HUES64 (cell line): ENCODE results near the gene DNAJA1. TPM values are rescaled to one million over a fixed set of nuclear protein-coding genes. Genes with fewer than 3 reads are reported as not detected.
"Not testable (repeated sequence)": the region's sequence is repeated elsewhere in the genome, so short reads cannot be mapped to it uniquely, and the experiment has no call there.

Experiments
- H3K27ac ChIP-seq: 2 replicates; pipeline ENCODE4 v1.7.0; 2013; ENCODE audit warnings: low read depth, low read length, inconsistent platforms
- H3K27me3 ChIP-seq: 2 replicates; pipeline ENCODE4 v1.6.1; 2013; ENCODE audit warnings: mild to moderate bottlenecking, low read length; ENCODE audit not compliant: insufficient read depth
- H3K36me3 ChIP-seq: 2 replicates; pipeline ENCODE4 v1.6.1; 2013; ENCODE audit warnings: mild to moderate bottlenecking, low read length; ENCODE audit not compliant: insufficient read depth
- H3K4me1 ChIP-seq: 2 replicates; pipeline ENCODE4 v1.6.1; 2013; ENCODE audit warnings: mild to moderate bottlenecking, low read length, moderate library complexity; ENCODE audit not compliant: insufficient read depth
- H3K4me3 ChIP-seq: 2 replicates; pipeline ENCODE4 v1.5.1; 2013; ENCODE audit warnings: mild to moderate bottlenecking, low read length, moderate library complexity
- H3K9ac ChIP-seq: 2 replicates; pipeline ENCODE4 v1.6.1; 2013; ENCODE audit warnings: mild to moderate bottlenecking, low read depth, low read length
- H3K9me3 ChIP-seq: 2 replicates; pipeline ENCODE4 v1.6.1; 2013; ENCODE audit warnings: low read depth, low read length; ENCODE audit not compliant: insufficient read depth
- WGBS: fragments of 150-250, 120-280 bp; methylation state at CpG from one replicate; pipeline ENCODE4 v1.1.7; 2013; ENCODE audit warnings: missing lambda C conversion rate; 5-methylcytosine and 5-hydroxymethylcytosine counted together
- polyA plus RNA-seq, 2 experiments: library from polyadenylated mRNA; stranded (reverse); fragments of 50-300 nt; gene quantifications; one replicate each; pipeline ENCODE4 v1.2.3, GENCODE V29; 2013

DNAJA1 gene
- polyA plus RNA-seq (2013, experiment 1 of 2) = 163 TPM
- 138 TPM for polyA plus RNA-seq (2013, experiment 2 of 2)

GRCh38 chr9:33024966-33025571 lies at the start of gene DNAJA1:
TSS of gene DNAJA1 (plus strand) at chr9:33025273. CDS start at chr9:33026485, 1,212 bp downstream.
- Histone ChIP-seq H3K27ac (peak within 1 kb of the TSS; percentile 97), H3K27me3 (no peaks in the 10 kb centered on the region), H3K4me3 (peak within 1 kb of the TSS; percentile 100), H3K9me3 (no peaks in the 10 kb centered on the region), H3K9ac (peak within 1 kb of the TSS; percentile 97), H3K36me3 (peaks cover 46% of the 10 kb centered on the region), H3K4me1 (peaks cover 14% of the 10 kb centered on the region; the same call in 1 of the 2 replicates)
- under 1% methylated on average over 61 of the region's 61 CpGs for WGBS

- Histone ChIP-seq H3K4me3 (no peak overlapping the region), H3K36me3 (peaks cover 70% of the 10 kb centered on the region), H3K4me1 (no peaks in the 10 kb centered on the region), H3K9me3 (no peaks in the 10 kb centered on the region), H3K27me3 (no peaks in the 10 kb centered on the region), H3K9ac (no peak overlapping the region), H3K27ac (no peak overlapping the region)
- 97% methylated on average over 2 of the region's 2 CpGs for WGBS
Measured at GRCh38 chr9:32978051-32978450, 47.0 kb upstream of the DNAJA1 start.

GRCh38 chr9:32986971-32987370 lies 38.1 kb upstream of the DNAJA1 start:
- no peaks in the 10 kb centered on the region for H3K27me3 ChIP-seq
- no peak overlapping the region for H3K4me3 ChIP-seq
- no peak overlapping the region for H3K27ac ChIP-seq
- H3K36me3 ChIP-seq = peaks cover 75% of the 10 kb centered on the region
- H3K4me1 ChIP-seq = no peaks in the 10 kb centered on the region
- no peak overlapping the region for H3K9ac ChIP-seq
- no peaks in the 10 kb centered on the region for H3K9me3 ChIP-seq
- 90% methylated on average over 4 of the region's 4 CpGs for WGBS

- Histone ChIP-seq H3K27me3 (no peaks in the 10 kb centered on the region), H3K9me3 (no peaks in the 10 kb centered on the region), H3K27ac (no peak overlapping the region), H3K9ac (no peak overlapping the region), H3K36me3 (peaks cover 53% of the 10 kb centered on the region), H3K4me3 (no peak overlapping the region), H3K4me1 (no peaks in the 10 kb centered on the region)
- WGBS = 95% methylated on average over 8 of the region's 8 CpGs
Measured at GRCh38 chr9:32989660-32990059, 35.4 kb upstream of the DNAJA1 start.

- no peak overlapping the region for H3K27ac ChIP-seq
- H3K9ac ChIP-seq = no peak overlapping the region
- no peaks in the 10 kb centered on the region for H3K4me1 ChIP-seq
- no peaks in the 10 kb centered on the region for H3K27me3 ChIP-seq
- peaks cover 53% of the 10 kb centered on the region for H3K36me3 ChIP-seq
- H3K4me3 ChIP-seq = no peak overlapping the region
- H3K9me3 ChIP-seq = no peaks in the 10 kb centered on the region
- WGBS = 93% methylated on average over 6 of the region's 6 CpGs
Measured at GRCh38 chr9:32991897-32992594, 33.0 kb upstream of the DNAJA1 start.

GRCh38 chr9:32992595-32993238 lies 32.4 kb upstream of the DNAJA1 start:
- H3K9ac ChIP-seq = no peak overlapping the region
- H3K4me1 ChIP-seq = no peaks in the 10 kb centered on the region
- H3K4me3 ChIP-seq = no peak overlapping the region
- H3K36me3 ChIP-seq = peaks cover 53% of the 10 kb centered on the region
- WGBS = 94% methylated on average over 3 of the region's 3 CpGs
- H3K27me3 ChIP-seq = no peaks in the 10 kb centered on the region
- H3K27ac ChIP-seq = no peak overlapping the region
- no peaks in the 10 kb centered on the region for H3K9me3 ChIP-seq

- peak overlapping the region; percentile 88 for H3K9ac ChIP-seq
- peak overlapping the region; percentile 80 for H3K4me3 ChIP-seq
- H3K4me1 ChIP-seq, H3K27me3 ChIP-seq, H3K9me3 ChIP-seq, H3K27ac ChIP-seq: not testable (repeated sequence)
- H3K36me3 ChIP-seq = peaks cover 22% of the 10 kb centered on the region
- 11% methylated on average over 11 of the region's 12 CpGs for WGBS
Measured at GRCh38 chr9:33000682-33001055, 24.4 kb upstream of the DNAJA1 start.

- H3K4me3 ChIP-seq, H3K9ac ChIP-seq, H3K4me1 ChIP-seq, H3K9me3 ChIP-seq, H3K27me3 ChIP-seq, H3K27ac ChIP-seq, H3K36me3 ChIP-seq: not testable (repeated sequence)
Measured at GRCh38 chr9:33005335-33005734, 19.7 kb upstream of the DNAJA1 start.

GRCh38 chr9:33007755-33008154 lies 17.3 kb upstream of the DNAJA1 start:
- Histone ChIP-seq H3K27ac (no peak overlapping the region), H3K9me3 (no peaks in the 10 kb centered on the region), H3K36me3 (no peaks in the 10 kb centered on the region), H3K27me3 (no peaks in the 10 kb centered on the region), H3K9ac (no peak overlapping the region), H3K4me1 (no peaks in the 10 kb centered on the region), H3K4me3 (no peak overlapping the region)
- WGBS = 82% methylated on average over 2 of the region's 4 CpGs

GRCh38 chr9:33011831-33012230 lies 13.2 kb upstream of the DNAJA1 start:
- WGBS = 90% methylated on average over 3 of the region's 3 CpGs
- no peak overlapping the region for H3K4me3 ChIP-seq
- no peaks in the 10 kb centered on the region for H3K36me3 ChIP-seq
- H3K4me1 ChIP-seq = peaks cover 15% of the 10 kb centered on the region
- H3K9ac ChIP-seq = no peak overlapping the region
- H3K27me3 ChIP-seq = no peaks in the 10 kb centered on the region
- H3K27ac ChIP-seq = no peak overlapping the region
- no peaks in the 10 kb centered on the region for H3K9me3 ChIP-seq

GRCh38 chr9:33012328-33013069 lies 12.6 kb upstream of the DNAJA1 start:
- H3K27me3 ChIP-seq = no peaks in the 10 kb centered on the region
- H3K36me3 ChIP-seq = no peaks in the 10 kb centered on the region; the same call in 1 of the 2 replicates
- H3K9me3 ChIP-seq = no peaks in the 10 kb centered on the region
- H3K27ac ChIP-seq = no peak overlapping the region
- H3K4me1 ChIP-seq = peaks cover 15% of the 10 kb centered on the region
- WGBS = 92% methylated on average over 2 of the region's 3 CpGs
- H3K4me3 ChIP-seq = no peak overlapping the region
- no peak overlapping the region for H3K9ac ChIP-seq
